HG03095 (cell line): ENCODE results near the gene TRUB1.

ENCODE experiments used
- ATAC-seq: cut with Tn5 transposase; IDR thresholded peaks from one replicate; pipeline ENCODE4 v1.9.1; 2021; ENCODE audit warnings: moderate library complexity; ENCODE audit not compliant: unreplicated experiment

TRUB1 gene

GRCh38 chr10:115026056-115026745, 88.2 kb downstream of the TRUB1 start:
- no peak for ATAC-seq

- no peak for ATAC-seq
Observed at GRCh38 chr10:115026746-115027140, 88.7 kb downstream of the TRUB1 start.
